Measurements from ENCODE around the gene REM2. TPM values are rescaled to one million over a fixed set of nuclear protein-coding genes. Genes with fewer than 3 reads are reported as not detected.
"Not testable (repeated sequence)": the region's sequence is repeated elsewhere in the genome, so short reads cannot be mapped to it uniquely, and the experiment has no call there.

REM2 gene
- total RNA-seq, 1 experiment from 2014 or later, result 1.2 TPM

- WGBS (ENCODE audit: extremely low coverage, insufficient read length, low lambda C conversion rate), result no CpG with 5 or more reads among the region's 5 CpGs
- TF ChIP-seq, protein P1, sequence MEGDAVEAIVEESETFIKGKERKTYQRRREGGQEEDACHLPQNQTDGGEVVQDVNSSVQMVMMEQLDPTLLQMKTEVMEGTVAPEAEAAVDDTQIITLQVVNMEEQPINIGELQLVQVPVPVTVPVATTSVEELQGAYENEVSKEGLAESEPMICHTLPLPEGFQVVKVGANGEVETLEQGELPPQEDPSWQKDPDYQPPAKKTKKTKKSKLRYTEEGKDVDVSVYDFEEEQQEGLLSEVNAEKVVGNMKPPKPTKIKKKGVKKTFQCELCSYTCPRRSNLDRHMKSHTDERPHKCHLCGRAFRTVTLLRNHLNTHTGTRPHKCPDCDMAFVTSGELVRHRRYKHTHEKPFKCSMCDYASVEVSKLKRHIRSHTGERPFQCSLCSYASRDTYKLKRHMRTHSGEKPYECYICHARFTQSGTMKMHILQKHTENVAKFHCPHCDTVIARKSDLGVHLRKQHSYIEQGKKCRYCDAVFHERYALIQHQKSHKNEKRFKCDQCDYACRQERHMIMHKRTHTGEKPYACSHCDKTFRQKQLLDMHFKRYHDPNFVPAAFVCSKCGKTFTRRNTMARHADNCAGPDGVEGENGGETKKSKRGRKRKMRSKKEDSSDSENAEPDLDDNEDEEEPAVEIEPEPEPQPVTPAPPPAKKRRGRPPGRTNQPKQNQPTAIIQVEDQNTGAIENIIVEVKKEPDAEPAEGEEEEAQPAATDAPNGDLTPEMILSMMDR (conservative IDR thresholded peaks at IDR 0.05), result no peak
- no peak overlapping the region for H2BK5ac ChIP-seq (ENCODE audit: insufficient read length, low read length)
- H3K79me2 ChIP-seq (ENCODE audit: insufficient read depth, low read length), result 0 out of 2 replicates have a peak, but pooled peaks cover 2% of the 10 kb centered on the region
- H3K23ac ChIP-seq (ENCODE audit: insufficient read length, low read depth, low read length), result no peak overlapping the region
- no peaks in the 10 kb centered on the region for H3K4me1 Mint-ChIP-seq
- H3K4ac ChIP-seq (ENCODE audit: low read depth, low read length), result no peak overlapping the region
- H4K20me1 ChIP-seq (ENCODE audit: control insufficient read depth, insufficient read depth, insufficient read length), result no peaks in the 10 kb centered on the region
- no peaks in the 10 kb centered on the region for H3K23me2 ChIP-seq (ENCODE audit: insufficient read length, low read depth, low read length, poor library complexity, severe bottlenecking)
- H3K27me3 ChIP-seq (ENCODE audit: insufficient read depth, low read length), result no peaks in the 10 kb centered on the region
- no peaks in the 10 kb centered on the region for H3K27me3 Mint-ChIP-seq (ENCODE audit: low read depth)
- no peaks in the 10 kb centered on the region for H3K9me3 ChIP-seq (ENCODE audit: control insufficient read depth, low read depth, low read length)
- H2BK15ac ChIP-seq (ENCODE audit: low read depth, low read length), result no peak overlapping the region
- DNase-seq, result no peak
- H3K79me1 ChIP-seq (ENCODE audit: insufficient read depth, low read depth, low read length, poor library complexity, severe bottlenecking), result no peaks in the 10 kb centered on the region
- no peak overlapping the region for H4K5ac ChIP-seq (ENCODE audit: insufficient read length, low read depth, low read length)
- H2AK5ac ChIP-seq (ENCODE audit: insufficient read length, low read length), result no peak overlapping the region
- no peak overlapping the region; a peak in 1 of 5 replicates for H3K4me3 Mint-ChIP-seq
- H3K56ac ChIP-seq (ENCODE audit: insufficient read length, low read depth, low read length), result no peak overlapping the region
- H3K9me3 Mint-ChIP-seq, result no peaks in the 10 kb centered on the region
- H3K27ac ChIP-seq (ENCODE audit: insufficient read length, low read depth, low read length), result no peak overlapping the region
- no peaks in the 10 kb centered on the region for H3K4me1 ChIP-seq (ENCODE audit: insufficient read depth, low read length)
- no peak overlapping the region for H3K18ac ChIP-seq (ENCODE audit: insufficient read length, low read depth, low read length)
- H2AFZ ChIP-seq (ENCODE audit: low read length), result no peak overlapping the region
- no peak overlapping the region for H2BK120ac ChIP-seq (ENCODE audit: low read depth, low read length, poor library complexity, severe bottlenecking)
- no peak overlapping the region for H3T11ph ChIP-seq (ENCODE audit: low read length)
- no peak overlapping the region for H4K91ac ChIP-seq (ENCODE audit: insufficient read length, low read depth, low read length)
- H3K36me3 Mint-ChIP-seq (ENCODE audit: insufficient read depth in 1 of 3, low read depth in 3 of 3), result peaks cover 15 to 46% (median 42%) of the 10 kb centered on the region in 3 experiments
- no peak overlapping the region for H2BK12ac ChIP-seq (ENCODE audit: insufficient read length, low read depth, low read length)
- H3K14ac ChIP-seq (ENCODE audit: insufficient read depth, low read length), result no peak overlapping the region
- no peak overlapping the region for H3K4me2 ChIP-seq (ENCODE audit: insufficient read depth, insufficient read length, low read length)
- no peak overlapping the region for H4K8ac ChIP-seq (replicated peaks; ENCODE audit: insufficient read length, low read depth, low read length)
- H3K27ac Mint-ChIP-seq, result no peak overlapping the region
- no peak overlapping the region for H3K9ac ChIP-seq (ENCODE audit: extremely low read depth, insufficient read length, low read length)
- H2BK20ac ChIP-seq (ENCODE audit: low read depth, low read length, poor library complexity, severe bottlenecking), result no peak overlapping the region
These were observed 27.9 kb downstream of the REM2 start for GRCh38 chr14:22910916-22911315.

- H3K23ac ChIP-seq (ENCODE audit: insufficient read length, low read depth, low read length); H2BK20ac ChIP-seq (ENCODE audit: low read depth, low read length, poor library complexity, severe bottlenecking); H3K79me1 ChIP-seq (ENCODE audit: insufficient read depth, low read depth, low read length, poor library complexity, severe bottlenecking); H3K9ac ChIP-seq (ENCODE audit: extremely low read depth, insufficient read length, low read length); H3K4me2 ChIP-seq (ENCODE audit: insufficient read depth, insufficient read length, low read length); H4K20me1 ChIP-seq (ENCODE audit: control insufficient read depth, insufficient read depth, insufficient read length); H3K27ac ChIP-seq (ENCODE audit: insufficient read length, low read depth, low read length); H2BK15ac ChIP-seq (ENCODE audit: low read depth, low read length); H3K18ac ChIP-seq (ENCODE audit: insufficient read length, low read depth, low read length); H3K14ac ChIP-seq (ENCODE audit: insufficient read depth, low read length); H3K23me2 ChIP-seq (ENCODE audit: insufficient read length, low read depth, low read length, poor library complexity, severe bottlenecking); H3T11ph ChIP-seq (ENCODE audit: low read length); H3K4me1 ChIP-seq (ENCODE audit: insufficient read depth, low read length); H4K91ac ChIP-seq (ENCODE audit: insufficient read length, low read depth, low read length); H4K5ac ChIP-seq (ENCODE audit: insufficient read length, low read depth, low read length); H2AK5ac ChIP-seq (ENCODE audit: insufficient read length, low read length); H3K4me3 Mint-ChIP-seq; H3K9me3 ChIP-seq (ENCODE audit: control insufficient read depth, low read depth, low read length); H2BK12ac ChIP-seq (ENCODE audit: insufficient read length, low read depth, low read length); H2BK5ac ChIP-seq (ENCODE audit: insufficient read length, low read length); H3K9me3 Mint-ChIP-seq; H3K27ac Mint-ChIP-seq; H4K8ac ChIP-seq (replicated peaks; ENCODE audit: insufficient read length, low read depth, low read length); H2AFZ ChIP-seq (ENCODE audit: low read length); H2BK120ac ChIP-seq (ENCODE audit: low read depth, low read length, poor library complexity, severe bottlenecking); H3K56ac ChIP-seq (ENCODE audit: insufficient read length, low read depth, low read length); H3K79me2 ChIP-seq (ENCODE audit: insufficient read depth, low read length); H3K4ac ChIP-seq (ENCODE audit: low read depth, low read length); DNase-seq; H3K27me3 Mint-ChIP-seq (ENCODE audit: low read depth); H3K27me3 ChIP-seq (ENCODE audit: insufficient read depth, low read length): not testable (repeated sequence)
- peaks cover 3 to 33% (median 27%) of the 10 kb centered on the region in 3 experiments; a peak in 5 of 7 replicates for H3K36me3 Mint-ChIP-seq (ENCODE audit: insufficient read depth in 1 of 3, low read depth in 3 of 3)
- WGBS (ENCODE audit: extremely low coverage, insufficient read length, low lambda C conversion rate), result no CpG with 5 or more reads among the region's 4 CpGs
- H3K4me1 Mint-ChIP-seq, result peaks cover 11 to 12% of the 10 kb centered on the region in 2 experiments
These were observed 31.8 kb downstream of the REM2 start for GRCh38 chr14:22914836-22915235.
